B cell (primary cell): ENCODE measurements around the gene AGBL4. TPM values are rescaled to one million over a fixed set of nuclear protein-coding genes. Genes with fewer than 3 reads are reported as not detected.

ENCODE experiments used
- ATAC-seq: fragments of 200-7000 bp; cut with Tn5 transposase; one replicate; pipeline ENCODE4 v1.10.0; 2021; ENCODE audit warnings: low read depth, mild to moderate bottlenecking, moderate number of reproducible peaks, moderate library complexity
- CTCF ChIA-PET: fragments of 350-600 bp; sonication (Branson Sonifier 250); formaldehyde crosslinking; loops from one replicate; lab custom pipeline; 2021; ENCODE audit warnings: antibody characterized with exemption, inconsistent platforms; lab: Charles Lee
- POLR2A ChIA-PET: fragments of 350-600 bp; sonication (Branson Sonifier 250); formaldehyde crosslinking; loops from one replicate; lab custom pipeline; 2021; ENCODE audit warnings: antibody characterized with exemption; lab: Charles Lee
- DNase-seq: peaks from one replicate; pipeline ENCODE4 v3.0.0; 2013
- H2AFZ ChIP-seq: 2 replicates; pipeline ENCODE4 v1.6.1; 2012; ENCODE audit warnings: mild to moderate bottlenecking, low read depth, low read length; ENCODE audit not compliant: insufficient read depth, poor library complexity, severe bottlenecking
- H3K27ac ChIP-seq, 2 donors: 1 replicate in 1 of 2; 2 replicates in 1 of 2; pipeline ENCODE4 v1.5.1; 2012 to 2013; ENCODE audit warnings: low read length in 2 of 2, mild to moderate bottlenecking in 2 of 2, moderate library complexity in 1 of 2
- H3K27me3 ChIP-seq, 4 experiments: fragments of 200-600 bp in 1 of 4; sonication (generic) in 1 of 4; replicated peaks in 1 of 4; 1 replicate in 2 of 4; 2 replicates in 2 of 4; pipeline versions ENCODE4 v1.6.1 to v1.7.0; 2013 to 2016; ENCODE audit warnings: low read length in 3 of 4, mild to moderate bottlenecking in 2 of 4, mixed read lengths in 1 of 4, moderate library complexity in 1 of 4; ENCODE audit not compliant: insufficient read depth in 4 of 4, control insufficient read depth in 3 of 4; ENCODE audit errors: control extremely low read depth in 1 of 4
- H3K36me3 ChIP-seq, 2 experiments: replicated peaks in 1 of 2; 1 replicate in 1 of 2; 2 replicates in 1 of 2; pipeline versions ENCODE4 v1.6.1 to v1.7.1; 2013; ENCODE audit warnings: low read length in 1 of 2; ENCODE audit not compliant: insufficient read depth in 2 of 2, control insufficient read depth in 1 of 2; ENCODE audit errors: control extremely low read depth in 1 of 2, extremely low read depth in 1 of 2
- H3K4me1 ChIP-seq, 2 donors: fragments of 200-600 bp in 1 of 2; sonication (generic) in 1 of 2; 1 replicate in 1 of 2; 2 replicates in 1 of 2; pipeline versions ENCODE4 v1.5.1 to v1.6.1; 2013 to 2017; ENCODE audit warnings: low read length in 2 of 2; ENCODE audit not compliant: control insufficient read depth in 2 of 2, insufficient read depth in 2 of 2
- H3K4me2 ChIP-seq: replicated peaks from 2 replicates; pipeline ENCODE3; 2012; ENCODE audit warnings: mild to moderate bottlenecking, low read depth, low read length; ENCODE audit not compliant: poor library complexity, severe bottlenecking
- H3K4me3 ChIP-seq, 5 experiments: fragments of 200-600 bp in 1 of 5; sonication (generic) in 1 of 5; 1 replicate in 3 of 5; 2 replicates in 2 of 5; pipeline versions ENCODE4 v1.5.1 to v1.7.0; 2011 to 2016; ENCODE audit warnings: low read length in 4 of 5, mild to moderate bottlenecking in 4 of 5, low read depth in 2 of 5, control low read depth in 1 of 5, moderate library complexity in 1 of 5; ENCODE audit not compliant: insufficient read depth in 1 of 5; ENCODE audit errors: control extremely low read depth in 1 of 5, extremely low read depth in 1 of 5
- H3K79me2 ChIP-seq: fragments of 200-600 bp; sonication (generic); one replicate; pipeline ENCODE4 v1.6.0; 2016; ENCODE audit warnings: low read length; ENCODE audit not compliant: control insufficient read depth, insufficient read depth
- H3K9ac ChIP-seq: fragments of 200-600 bp; sonication (generic); 2 replicates; pipeline ENCODE4 v1.6.1; 2017; ENCODE audit warnings: mild to moderate bottlenecking, low read length, moderate library complexity
- H3K9me3 ChIP-seq, 3 donors: one replicate each; pipeline versions ENCODE4 v1.6.1 to v1.7.1; 2013; ENCODE audit warnings: low read length in 2 of 3; ENCODE audit not compliant: control insufficient read depth in 2 of 3, insufficient read depth in 1 of 3; ENCODE audit errors: control extremely low read depth in 1 of 3
- H4K20me1 ChIP-seq: 2 replicates; pipeline ENCODE4 v1.6.0; 2012; ENCODE audit warnings: mild to moderate bottlenecking, low read length; ENCODE audit not compliant: insufficient read depth, control insufficient read depth, poor library complexity, severe bottlenecking
- H3K27ac Mint-ChIP-seq: one replicate; pipeline ENCODE4 v1.8.0; 2021; ENCODE audit warnings: mixed read lengths
- H3K27me3 Mint-ChIP-seq: one replicate; pipeline ENCODE4 v1.8.0; 2021; ENCODE audit warnings: mixed read lengths
- H3K4me1 Mint-ChIP-seq: one replicate; pipeline ENCODE4 v1.8.0; 2021; ENCODE audit warnings: mixed read lengths
- H3K4me3 Mint-ChIP-seq: one replicate; pipeline ENCODE4 v1.8.0; 2021; ENCODE audit warnings: mixed read lengths
- H3K9me3 Mint-ChIP-seq: one replicate; pipeline ENCODE4 v1.8.0; 2022; ENCODE audit warnings: mixed read lengths; ENCODE audit not compliant: insufficient read depth
- EZH2 ChIP-seq: IDR thresholded peaks from 2 replicates; pipeline ENCODE4 v1.6.1; 2012; ENCODE audit warnings: borderline replicate concordance, low read depth, mild to moderate bottlenecking, moderate library complexity, low read length; ENCODE audit not compliant: insufficient read depth, poor library complexity, severe bottlenecking
- WGBS: methylation state at CpG from one replicate; pipeline ENCODE4 v1.1.5; 2013; ENCODE audit warnings: missing lambda C conversion rate; ENCODE audit not compliant: insufficient coverage; 5-methylcytosine and 5-hydroxymethylcytosine counted together
- intact Hi-C: fragments of 100-400 bp; cut with micrococcal nuclease; formaldehyde crosslinking; loops from one replicate; pipeline ENCODE4 v1.10.0; 2022
- polyA plus RNA-seq: library from polyadenylated mRNA; depleted of rRNA; stranded (reverse); fragments of >200 nt; gene quantifications from 2 replicates; pipeline ENCODE4 v1.2.3, GENCODE V29; 2012
- total RNA-seq, 2 donors: library from RNA; stranded (reverse); fragments of 120-200 nt in 1 of 2; gene quantifications; 1 replicate in 1 of 2; 2 replicates in 1 of 2; pipeline versions ENCODE4 v1.2.3 to v1.2.4, GENCODE V29; 2013 to 2022
- TF ChIP-seq, protein P1 (sequence below): fragments of 200-600 bp; IDR thresholded peaks from one replicate; pipeline ENCODE4 v1.8.0; 2022; ENCODE audit warnings: antibody characterized with exemption, mild to moderate bottlenecking

Gene AGBL4
- total and polyA plus RNA-seq, 2 donors (not counting 1 experiment from before 2014, with no cell fraction given) = 0.07 to 0.12 TPM

DNA sequence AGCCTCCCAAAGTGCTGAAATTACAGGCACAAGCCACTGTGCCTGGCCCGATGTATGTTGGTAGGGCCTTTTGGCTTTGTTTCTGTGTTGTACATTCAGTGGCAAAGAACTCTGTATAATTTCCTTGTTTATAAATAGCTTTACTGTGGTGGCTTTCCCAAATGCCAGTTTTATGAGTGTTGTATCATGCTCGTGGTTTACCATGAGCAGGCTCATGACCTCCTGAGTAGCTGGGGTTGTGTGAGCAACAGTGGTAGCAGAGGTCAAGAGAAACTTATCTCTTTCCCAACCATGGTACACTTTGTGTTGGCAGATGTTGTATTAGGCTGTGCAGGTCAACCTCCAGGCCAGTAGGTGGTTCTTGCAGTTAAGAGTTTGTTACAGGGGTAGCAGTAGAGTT, 826.7 kb downstream of the AGBL4 start:
- POLR2A ChIA-PET = no interaction called here
- no peak for ATAC-seq

DNA sequence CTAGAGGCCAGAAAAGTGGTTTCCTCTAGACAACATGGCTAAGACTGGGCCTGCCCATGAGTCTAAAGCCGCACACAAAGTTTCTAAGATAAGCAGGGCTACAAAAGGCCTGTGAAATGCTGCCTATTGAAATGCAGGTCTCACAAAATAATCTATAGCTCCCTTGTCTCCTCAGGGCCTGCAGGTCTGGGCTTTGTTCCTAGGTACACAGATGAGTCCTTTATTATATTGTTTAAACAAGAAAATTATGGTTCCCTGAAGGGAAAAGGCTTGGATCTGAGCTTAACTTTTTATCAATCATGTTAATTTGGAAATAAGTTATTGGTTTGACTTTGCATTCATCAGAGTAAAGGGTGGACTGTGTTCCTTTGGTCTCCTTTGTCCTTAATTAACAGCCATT, 833.6 kb downstream of the AGBL4 start:
- no peak overlapping the region for H3K4me3 ChIP-seq
- Mint-ChIP-seq H3K9me3 (peaks cover 4% of the 10 kb centered on the region), H3K4me3 (no peak overlapping the region), H3K27ac (no peak overlapping the region), H3K4me1 (no peaks in the 10 kb centered on the region), H3K27me3 (peaks cover 7% of the 10 kb centered on the region)
- 100% methylated on average over 1 of the region's 1 CpG for WGBS
- H3K79me2 ChIP-seq = no peaks in the 10 kb centered on the region
- no peaks in the 10 kb centered on the region for H3K4me1 ChIP-seq
- no peak for TF ChIP-seq EZH2
- TF ChIP-seq, protein P1, sequence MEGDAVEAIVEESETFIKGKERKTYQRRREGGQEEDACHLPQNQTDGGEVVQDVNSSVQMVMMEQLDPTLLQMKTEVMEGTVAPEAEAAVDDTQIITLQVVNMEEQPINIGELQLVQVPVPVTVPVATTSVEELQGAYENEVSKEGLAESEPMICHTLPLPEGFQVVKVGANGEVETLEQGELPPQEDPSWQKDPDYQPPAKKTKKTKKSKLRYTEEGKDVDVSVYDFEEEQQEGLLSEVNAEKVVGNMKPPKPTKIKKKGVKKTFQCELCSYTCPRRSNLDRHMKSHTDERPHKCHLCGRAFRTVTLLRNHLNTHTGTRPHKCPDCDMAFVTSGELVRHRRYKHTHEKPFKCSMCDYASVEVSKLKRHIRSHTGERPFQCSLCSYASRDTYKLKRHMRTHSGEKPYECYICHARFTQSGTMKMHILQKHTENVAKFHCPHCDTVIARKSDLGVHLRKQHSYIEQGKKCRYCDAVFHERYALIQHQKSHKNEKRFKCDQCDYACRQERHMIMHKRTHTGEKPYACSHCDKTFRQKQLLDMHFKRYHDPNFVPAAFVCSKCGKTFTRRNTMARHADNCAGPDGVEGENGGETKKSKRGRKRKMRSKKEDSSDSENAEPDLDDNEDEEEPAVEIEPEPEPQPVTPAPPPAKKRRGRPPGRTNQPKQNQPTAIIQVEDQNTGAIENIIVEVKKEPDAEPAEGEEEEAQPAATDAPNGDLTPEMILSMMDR = no peak
- CTCF ChIA-PET = no interaction called here
- no peak for DNase-seq
- H3K9ac ChIP-seq = no peak overlapping the region
- no peaks in the 10 kb centered on the region for H3K27me3 ChIP-seq
- intact Hi-C loops = no loop called here
- H3K36me3 ChIP-seq = no peaks in the 10 kb centered on the region
- no peak overlapping the region for H3K4me2 ChIP-seq
- H3K27ac ChIP-seq = no peak overlapping the region
- ATAC-seq = no peak
- peaks cover 0 to 3% (median 0%) of the 10 kb centered on the region in 3 donors for H3K9me3 ChIP-seq
- H4K20me1 ChIP-seq = no peaks in the 10 kb centered on the region
- H2AFZ ChIP-seq = no peak overlapping the region
- POLR2A ChIA-PET = no interaction called here

More for the DNA sequence above, 826.7 kb downstream of the AGBL4 start:
- Histone ChIP-seq H3K79me2 (no peaks in the 10 kb centered on the region), H3K9me3 (peaks cover 0 to 7% (median 0%) of the 10 kb centered on the region in 3 donors), H3K4me2 (no peak overlapping the region), H3K4me1 (no peaks in the 10 kb centered on the region), H3K36me3 (no peaks in the 10 kb centered on the region), H4K20me1 (no peaks in the 10 kb centered on the region), H2AFZ (no peak overlapping the region), H3K27ac (no peak overlapping the region), H3K4me3 (no peak overlapping the region), H3K27me3 (no peaks in the 10 kb centered on the region), H3K9ac (no peak overlapping the region)
- peaks cover 10% of the 10 kb centered on the region for H3K9me3 Mint-ChIP-seq
- CTCF ChIA-PET = no interaction called here
- peaks cover 18% of the 10 kb centered on the region for H3K27me3 Mint-ChIP-seq
- no peak for DNase-seq
- TF ChIP-seq, protein P1 = no peak
- no peak for TF ChIP-seq EZH2
- intact Hi-C loops = no loop called here
- H3K27ac Mint-ChIP-seq = no peak overlapping the region
- H3K4me1 Mint-ChIP-seq = no peaks in the 10 kb centered on the region
- no peak overlapping the region for H3K4me3 Mint-ChIP-seq
- WGBS = no CpG with 5 or more reads among the region's 2 CpGs
